Naive B cell (primary cell): ENCODE measurements around the gene DGCR8. TPM values are rescaled to one million over a fixed set of nuclear protein-coding genes. Genes with fewer than 3 reads are reported as not detected.

Experiments
- ATAC-seq, 2 donors: fragments of 150-1000 bp; cut with Tn5 transposase; 2 replicates each; pipeline ENCODE4 v1.10.0; 2021; ENCODE audit warnings: low read depth in 2 of 2, mild to moderate bottlenecking in 2 of 2, moderate library complexity in 2 of 2
- DNase-seq: peaks from one replicate; pipeline ENCODE4 v3.0.0; 2022
- H3K27ac Mint-ChIP-seq, 6 donors: one replicate each; pipeline ENCODE4 v1.8.0; 2020 to 2022; ENCODE audit warnings: mild to moderate bottlenecking in 6 of 6, mixed read lengths in 6 of 6, moderate library complexity in 5 of 6, inconsistent platforms in 2 of 6
- H3K27me3 Mint-ChIP-seq, 3 donors: one replicate each; pipeline ENCODE4 v1.8.0; 2021 to 2022; ENCODE audit warnings: mixed read lengths in 3 of 3, mild to moderate bottlenecking in 1 of 3
- H3K36me3 Mint-ChIP-seq, 2 donors: one replicate each; pipeline ENCODE4 v1.8.0; 2020 to 2022; ENCODE audit warnings: mixed read lengths in 2 of 2, inconsistent platforms in 1 of 2, mild to moderate bottlenecking in 1 of 2
- H3K4me1 Mint-ChIP-seq, 3 donors: one replicate each; pipeline ENCODE4 v1.8.0; 2020 to 2022; ENCODE audit warnings: mixed read lengths in 3 of 3, inconsistent platforms in 1 of 3, mild to moderate bottlenecking in 1 of 3, moderate library complexity in 1 of 3
- H3K4me3 Mint-ChIP-seq, 8 donors: one replicate each; pipeline ENCODE4 v1.8.0; 2020 to 2022; ENCODE audit warnings: mild to moderate bottlenecking in 8 of 8, mixed read lengths in 8 of 8, moderate library complexity in 8 of 8, inconsistent platforms in 2 of 8
- H3K9me3 Mint-ChIP-seq, 7 donors: one replicate each; pipeline ENCODE4 v1.8.0; 2020 to 2022; ENCODE audit warnings: mixed read lengths in 7 of 7, mild to moderate bottlenecking in 5 of 7, inconsistent platforms in 2 of 7, moderate library complexity in 1 of 7
- polyA plus RNA-seq, 6 donors: library from polyadenylated mRNA; unstranded; fragments of 300-500 nt; fragmentation: Illumina TruSeq; gene quantifications; one replicate each; pipeline ENCODE4 v1.2.3, GENCODE V29; 2021; ENCODE audit warnings: low read depth in 6 of 6

DGCR8 gene
- polyA plus RNA-seq, 6 donors from 2014 or later = 0.49 to 6.7 (median 2.3) TPM

GRCh38 chr22:20040327-20041200, 39.5 kb upstream of the DGCR8 start:
- DNase-seq (no peak), ATAC-seq (no peak)
- Mint-ChIP-seq H3K27me3 (no peaks in the 10 kb centered on the region), H3K36me3 (peaks cover 8 to 17% of the 10 kb centered on the region in 2 donors), H3K27ac (peak overlapping the region in 1 of 6 donors; percentile 87), H3K4me3 (no peak overlapping the region), H3K4me1 (peaks cover 7 to 26% (median 15%) of the 10 kb centered on the region in 3 donors), H3K9me3 (peaks cover 0 to 2% (median 0%) of the 10 kb centered on the region in 7 donors)

GRCh38 chr22:20043057-20043996, 36.7 kb upstream of the DGCR8 start:
- peaks cover 8 to 17% of the 10 kb centered on the region in 2 donors for H3K36me3 Mint-ChIP-seq
- DNase-seq = no peak
- peaks cover 4 to 12% (median 5%) of the 10 kb centered on the region in 3 donors for H3K4me1 Mint-ChIP-seq
- H3K27ac Mint-ChIP-seq = no peak overlapping the region
- H3K27me3 Mint-ChIP-seq = no peaks in the 10 kb centered on the region
- H3K9me3 Mint-ChIP-seq = peaks cover 0 to 4% (median 0%) of the 10 kb centered on the region in 7 donors
- ATAC-seq = no peak
- no peak overlapping the region for H3K4me3 Mint-ChIP-seq

- Mint-ChIP-seq H3K9me3 (peaks cover 0 to 5% (median 0%) of the 10 kb centered on the region in 7 donors), H3K27me3 (no peaks in the 10 kb centered on the region), H3K36me3 (peaks cover 8 to 24% of the 10 kb centered on the region in 2 donors), H3K4me3 (no peak overlapping the region), H3K27ac (no peak overlapping the region), H3K4me1 (peaks cover 4 to 12% (median 5%) of the 10 kb centered on the region in 3 donors)
- ATAC-seq (no peak), DNase-seq (no peak)
These were observed 36.1 kb upstream of the DGCR8 start for GRCh38 chr22:20043997-20044342.

- Mint-ChIP-seq H3K27ac (no peak overlapping the region), H3K4me3 (no peak overlapping the region), H3K4me1 (peaks cover 4 to 12% (median 5%) of the 10 kb centered on the region in 3 donors), H3K9me3 (peaks cover 0 to 5% (median 0%) of the 10 kb centered on the region in 7 donors), H3K36me3 (peaks cover 8 to 25% of the 10 kb centered on the region in 2 donors), H3K27me3 (no peaks in the 10 kb centered on the region)
- DNase-seq = no peak
- ATAC-seq = no peak
These were observed 35.4 kb upstream of the DGCR8 start for GRCh38 chr22:20044495-20045151.

- Mint-ChIP-seq H3K27me3 (no peaks in the 10 kb centered on the region), H3K9me3 (peaks cover 0 to 5% (median 0%) of the 10 kb centered on the region in 7 donors), H3K27ac (peak overlapping the region in 2 of 6 donors; percentile 29 to 68), H3K36me3 (peaks cover 8 to 20% of the 10 kb centered on the region in 2 donors), H3K4me3 (peak overlapping the region in 1 of 8 donors; percentile 17), H3K4me1 (peaks cover 4 to 8% (median 5%) of the 10 kb centered on the region in 3 donors)
- ATAC-seq = no peak
- DNase-seq = no peak
These were observed 33.3 kb upstream of the DGCR8 start for GRCh38 chr22:20046730-20047129.

DNA sequence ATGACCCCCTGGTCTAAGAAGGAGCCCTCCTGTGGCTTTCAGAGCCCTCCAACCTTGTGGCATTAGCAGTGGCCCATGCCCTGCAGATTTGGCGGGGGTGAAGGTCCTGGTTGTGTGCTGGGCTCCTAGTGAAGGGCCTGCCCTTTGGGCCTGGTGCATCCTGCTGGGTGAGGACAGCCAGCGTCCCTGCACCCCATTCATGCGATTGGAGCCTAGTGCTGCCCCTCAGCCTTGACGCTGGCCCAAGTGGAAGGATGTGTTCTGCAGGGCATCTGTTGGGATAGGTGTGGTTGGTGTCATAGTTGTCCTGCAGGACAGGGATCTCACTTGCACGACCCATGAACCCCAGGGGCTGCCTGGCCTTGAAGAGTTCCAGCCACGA, 28.1 kb upstream of the DGCR8 start:
- no peak overlapping the region for H3K27ac Mint-ChIP-seq
- no peak overlapping the region for H3K4me3 Mint-ChIP-seq
- H3K9me3 Mint-ChIP-seq = peaks cover 0 to 5% (median 0%) of the 10 kb centered on the region in 7 donors
- peaks cover 14 to 15% of the 10 kb centered on the region in 2 donors for H3K36me3 Mint-ChIP-seq
- H3K27me3 Mint-ChIP-seq = no peaks in the 10 kb centered on the region
- H3K4me1 Mint-ChIP-seq = peaks cover 0 to 5% (median 2%) of the 10 kb centered on the region in 3 donors
- ATAC-seq (no peak), DNase-seq (no peak)

DNA sequence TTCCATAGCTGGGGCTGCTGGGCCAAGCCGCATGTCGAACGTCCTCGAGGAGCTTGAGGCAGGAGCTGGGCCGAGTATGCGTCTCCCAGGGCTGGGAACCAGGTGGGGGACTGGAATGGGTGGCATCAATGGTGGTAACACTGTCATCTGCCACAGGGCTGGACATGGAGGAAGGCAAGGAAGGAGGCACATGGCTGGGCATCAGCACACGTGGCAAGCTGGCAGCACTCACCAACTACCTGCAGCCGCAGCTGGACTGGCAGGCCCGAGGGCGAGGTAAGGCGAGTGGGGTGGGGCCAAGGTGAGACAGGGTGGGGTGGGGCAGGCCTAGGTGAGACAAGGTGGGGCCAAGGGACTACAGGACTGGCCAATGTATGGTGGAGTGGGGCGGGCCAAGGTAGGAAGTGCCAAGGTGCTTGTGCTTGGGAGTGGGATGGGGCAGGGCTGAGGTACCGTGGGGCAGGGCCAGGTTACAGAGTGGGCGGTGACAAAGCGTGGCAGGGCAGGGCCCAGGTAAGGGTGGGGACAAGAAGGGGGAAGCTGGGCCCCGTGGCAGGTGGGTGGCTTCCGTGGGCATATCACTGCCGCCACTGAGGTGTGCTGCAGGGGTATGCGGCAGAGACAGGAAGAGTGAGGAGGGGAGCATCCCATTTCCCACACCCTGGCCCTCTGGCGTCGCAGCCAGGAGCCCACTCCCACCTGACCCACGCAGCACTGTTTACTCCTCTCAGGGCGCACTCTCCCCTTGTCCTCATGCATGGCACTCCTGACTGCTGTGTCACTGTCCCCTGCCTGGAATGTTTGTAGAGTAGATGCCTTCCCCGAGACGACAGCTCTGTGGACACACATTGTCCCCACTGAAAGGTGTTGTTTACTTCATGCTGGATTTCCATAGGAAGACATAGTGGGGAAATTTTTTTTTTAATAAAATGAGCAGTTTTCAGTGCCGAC, 27.5 kb upstream of the DGCR8 start:
- no peak for DNase-seq
- H3K9me3 Mint-ChIP-seq = peaks cover 0 to 5% (median 0%) of the 10 kb centered on the region in 7 donors
- H3K4me3 Mint-ChIP-seq = no peak overlapping the region
- peaks cover 14 to 15% of the 10 kb centered on the region in 2 donors for H3K36me3 Mint-ChIP-seq
- H3K27me3 Mint-ChIP-seq = no peaks in the 10 kb centered on the region
- peaks cover 0 to 5% (median 2%) of the 10 kb centered on the region in 3 donors for H3K4me1 Mint-ChIP-seq
- peak overlapping the region in 1 of 6 donors; percentile 36 for H3K27ac Mint-ChIP-seq
- ATAC-seq = no peak

GRCh38 chr22:20053407-20054033, 26.5 kb upstream of the DGCR8 start:
- no peaks in the 10 kb centered on the region for H3K9me3 Mint-ChIP-seq
- no peaks in the 10 kb centered on the region for H3K27me3 Mint-ChIP-seq
- DNase-seq (no peak), ATAC-seq (no peak)
- peak overlapping the region in 1 of 6 donors; percentile 59 for H3K27ac Mint-ChIP-seq
- peaks cover 0 to 5% (median 4%) of the 10 kb centered on the region in 3 donors for H3K4me1 Mint-ChIP-seq
- peaks cover 8 to 15% of the 10 kb centered on the region in 2 donors for H3K36me3 Mint-ChIP-seq
- no peak overlapping the region for H3K4me3 Mint-ChIP-seq

- Mint-ChIP-seq H3K9me3 (no peaks in the 10 kb centered on the region), H3K36me3 (peaks cover 3 to 15% of the 10 kb centered on the region in 2 donors), H3K27me3 (no peaks in the 10 kb centered on the region), H3K4me3 (no peak overlapping the region), H3K27ac (no peak overlapping the region), H3K4me1 (peaks cover 0 to 5% (median 4%) of the 10 kb centered on the region in 3 donors)
- no peak for ATAC-seq
- DNase-seq = no peak
These were observed 26.0 kb upstream of the DGCR8 start for GRCh38 chr22:20054034-20054427.

DNA sequence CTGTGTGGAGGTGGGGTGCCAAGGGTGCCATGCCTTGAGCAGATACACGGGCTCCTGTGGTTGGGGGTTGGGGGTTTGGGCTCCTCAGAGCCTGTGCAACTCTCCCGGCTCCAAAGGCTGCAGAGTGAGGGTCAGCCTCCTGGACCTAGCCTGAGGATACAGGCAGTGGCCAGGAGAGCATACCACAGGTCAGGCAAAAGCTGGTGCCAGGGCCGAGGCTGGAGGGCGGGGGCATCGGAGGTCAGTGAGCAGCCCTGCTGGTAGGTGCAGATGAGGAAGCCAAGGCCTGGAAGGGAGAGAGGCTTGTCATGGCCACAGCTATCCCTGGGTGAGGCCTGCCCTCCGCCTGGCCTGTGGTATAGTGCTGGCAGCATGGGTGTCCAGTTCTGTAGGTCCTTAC, 25.6 kb upstream of the DGCR8 start:
- ATAC-seq (no peak), DNase-seq (no peak)
- H3K4me3 Mint-ChIP-seq = peak overlapping the region in 1 of 8 donors; percentile 25
- no peak overlapping the region for H3K27ac Mint-ChIP-seq
- H3K36me3 Mint-ChIP-seq = peaks cover 0 to 15% of the 10 kb centered on the region in 2 donors
- no peaks in the 10 kb centered on the region for H3K27me3 Mint-ChIP-seq
- no peaks in the 10 kb centered on the region for H3K9me3 Mint-ChIP-seq
- H3K4me1 Mint-ChIP-seq = peaks cover 3 to 5% (median 4%) of the 10 kb centered on the region in 3 donors

- Mint-ChIP-seq H3K9me3 (no peaks in the 10 kb centered on the region), H3K36me3 (peaks cover 0 to 15% of the 10 kb centered on the region in 2 donors), H3K4me3 (no peak overlapping the region), H3K27me3 (no peaks in the 10 kb centered on the region), H3K4me1 (peaks cover 3 to 5% (median 4%) of the 10 kb centered on the region in 3 donors), H3K27ac (no peak overlapping the region)
- DNase-seq (no peak), ATAC-seq (no peak)
These were observed 24.9 kb upstream of the DGCR8 start for GRCh38 chr22:20055144-20055543.

GRCh38 chr22:20055654-20056053, 24.4 kb upstream of the DGCR8 start:
- Mint-ChIP-seq H3K9me3 (no peaks in the 10 kb centered on the region), H3K36me3 (peaks cover 0 to 15% of the 10 kb centered on the region in 2 donors), H3K4me1 (peaks cover 3 to 5% (median 4%) of the 10 kb centered on the region in 3 donors), H3K27me3 (no peaks in the 10 kb centered on the region), H3K4me3 (no peak overlapping the region), H3K27ac (no peak overlapping the region)
- DNase-seq (no peak), ATAC-seq (no peak)
